GM19239 (cell line): ENCODE measurements around the gene TCL1B.
"Not testable (repeated sequence)": the region's sequence is repeated elsewhere in the genome, so short reads cannot be mapped to it uniquely, and the experiment has no call there.

Experiments
- DNase-seq: peaks from one replicate; pipeline ENCODE4 v3.0.0; 2011; ENCODE audit warnings: low spot score; ENCODE audit not compliant: insufficient read length
- FAIRE-seq: peaks from 2 replicates; lab custom pipeline; 2011; peaks lifted over from hg19 to GRCh38; lab: Jason Lieb, UNC

The TCL1B gene

GRCh38 chr14:95699412-95699811 lies 13.2 kb downstream of the TCL1B start:
- no peak for DNase-seq
- FAIRE-seq: peak; percentile 96

- FAIRE-seq (peak; percentile 86), DNase-seq (no peak)
Observed at GRCh38 chr14:95700221-95700976, 14.2 kb downstream of the TCL1B start.

- no peak for DNase-seq
- no peak for FAIRE-seq
Observed at GRCh38 chr14:95701846-95702221, 15.6 kb downstream of the TCL1B start.

- FAIRE-seq: peak; percentile 68
- DNase-seq: no peak
Observed at GRCh38 chr14:95703341-95703740, 17.1 kb downstream of the TCL1B start.

GRCh38 chr14:95703805-95704204 lies 17.6 kb downstream of the TCL1B start:
- no peak for DNase-seq
- FAIRE-seq: peak; percentile 49

GRCh38 chr14:95705518-95705917 lies 19.3 kb downstream of the TCL1B start:
- DNase-seq: no peak
- no peak for FAIRE-seq

- no peak for DNase-seq
- peak; percentile 86 for FAIRE-seq
Observed at GRCh38 chr14:95707327-95707726, 21.1 kb downstream of the TCL1B start.

GRCh38 chr14:95710106-95710505 lies 23.9 kb downstream of the TCL1B start:
- FAIRE-seq: no peak
- no peak for DNase-seq

- FAIRE-seq: peak; percentile 86
- DNase-seq: no peak
Observed at GRCh38 chr14:95711476-95712176, 25.4 kb downstream of the TCL1B start.

GRCh38 chr14:95712398-95712797 lies 26.2 kb downstream of the TCL1B start:
- FAIRE-seq: no peak

GRCh38 chr14:95713596-95714371 lies 27.6 kb downstream of the TCL1B start, which contains the start of gene TCL1A:
Gene TCL1A (minus strand): TSS chr14:95714125. CDS start chr14:95714066, 59 bp downstream.
- peak; percentile 54 for DNase-seq
- no peak for FAIRE-seq

More at GRCh38 chr14:95712398-95712797, 26.2 kb downstream of the TCL1B start:
- DNase-seq: no peak

- DNase-seq: no peak
- peak; percentile 47 for FAIRE-seq
Observed at GRCh38 chr14:95722525-95723190, 36.4 kb downstream of the TCL1B start.

- FAIRE-seq: peak; percentile 89
- DNase-seq: peak; percentile 18
Observed at GRCh38 chr14:95725685-95726336, 39.6 kb downstream of the TCL1B start.

- FAIRE-seq: peak; percentile 66
Observed at GRCh38 chr14:95727056-95727700, 41.0 kb downstream of the TCL1B start.

GRCh38 chr14:95729402-95730028 lies 43.3 kb downstream of the TCL1B start:
- DNase-seq: not testable (repeated sequence)
- FAIRE-seq: peak; percentile 77

More at GRCh38 chr14:95727056-95727700, 41.0 kb downstream of the TCL1B start:
- no peak for DNase-seq

GRCh38 chr14:95730126-95730525 lies 43.9 kb downstream of the TCL1B start:
- DNase-seq (no peak), FAIRE-seq (peak; percentile 89)

- DNase-seq (no peak), FAIRE-seq (no peak)
Observed at GRCh38 chr14:95733212-95733611, 47.0 kb downstream of the TCL1B start.

GRCh38 chr14:95739356-95739755 lies 53.1 kb downstream of the TCL1B start:
- no peak for DNase-seq
- FAIRE-seq: no peak

- FAIRE-seq: no peak
- no peak for DNase-seq
Observed at GRCh38 chr14:95741038-95741490, 54.8 kb downstream of the TCL1B start.
